Measurements from ENCODE around the gene UQCR10.

Gene UQCR10

DNA sequence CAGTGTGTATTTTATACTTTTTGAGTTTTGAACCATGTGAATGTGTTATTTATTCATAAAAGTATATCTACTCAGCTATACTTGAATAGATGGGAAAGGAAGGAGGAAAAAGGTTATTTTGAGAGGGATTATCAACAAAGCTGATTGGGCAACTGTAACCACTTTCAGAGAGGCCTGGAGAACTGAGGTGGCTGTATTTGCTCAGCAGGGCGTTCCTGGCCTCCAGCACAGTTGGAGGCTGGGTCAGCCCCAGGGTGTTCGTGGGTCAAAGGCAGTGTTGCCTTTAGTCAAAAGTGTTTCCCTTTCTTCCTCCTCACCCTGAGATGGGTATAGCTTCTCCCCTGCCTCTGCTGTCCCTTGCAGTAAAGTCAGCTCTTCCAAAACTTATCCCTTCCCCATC is 44.2 kb downstream of the UQCR10 start:
- H3K4me1 ChIP-seq (ENCODE audit: control insufficient read depth, low read length), result no peaks in the 10 kb centered on the region
- H3K27me3 ChIP-seq (ENCODE audit: control insufficient read depth, low read length), result no peaks in the 10 kb centered on the region
- no peaks in the 10 kb centered on the region for H3K9me3 ChIP-seq (ENCODE audit: control insufficient read depth, insufficient read depth, low read length)
- H4K20me1 ChIP-seq (ENCODE audit: control insufficient read depth, insufficient read depth, low read depth, low read length), result no peaks in the 10 kb centered on the region
- TF ChIP-seq EZH2phosphoT487 (IDR thresholded peaks at IDR 0.05; ENCODE audit: borderline replicate concordance, low read length), result no peak
- TF ChIP-seq, protein P1, sequence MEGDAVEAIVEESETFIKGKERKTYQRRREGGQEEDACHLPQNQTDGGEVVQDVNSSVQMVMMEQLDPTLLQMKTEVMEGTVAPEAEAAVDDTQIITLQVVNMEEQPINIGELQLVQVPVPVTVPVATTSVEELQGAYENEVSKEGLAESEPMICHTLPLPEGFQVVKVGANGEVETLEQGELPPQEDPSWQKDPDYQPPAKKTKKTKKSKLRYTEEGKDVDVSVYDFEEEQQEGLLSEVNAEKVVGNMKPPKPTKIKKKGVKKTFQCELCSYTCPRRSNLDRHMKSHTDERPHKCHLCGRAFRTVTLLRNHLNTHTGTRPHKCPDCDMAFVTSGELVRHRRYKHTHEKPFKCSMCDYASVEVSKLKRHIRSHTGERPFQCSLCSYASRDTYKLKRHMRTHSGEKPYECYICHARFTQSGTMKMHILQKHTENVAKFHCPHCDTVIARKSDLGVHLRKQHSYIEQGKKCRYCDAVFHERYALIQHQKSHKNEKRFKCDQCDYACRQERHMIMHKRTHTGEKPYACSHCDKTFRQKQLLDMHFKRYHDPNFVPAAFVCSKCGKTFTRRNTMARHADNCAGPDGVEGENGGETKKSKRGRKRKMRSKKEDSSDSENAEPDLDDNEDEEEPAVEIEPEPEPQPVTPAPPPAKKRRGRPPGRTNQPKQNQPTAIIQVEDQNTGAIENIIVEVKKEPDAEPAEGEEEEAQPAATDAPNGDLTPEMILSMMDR (IDR thresholded peaks at IDR 0.05; ENCODE audit: low read depth, low read length, poor library complexity, severe bottlenecking), result no peak
- H3K27ac ChIP-seq (ENCODE audit: low read depth, low read length), result no peak overlapping the region
- H3K36me3 ChIP-seq (ENCODE audit: control insufficient read depth, low read length), result peaks cover 76% of the 10 kb centered on the region
- no peaks in the 10 kb centered on the region for H3F3A ChIP-seq (ENCODE audit: control insufficient read depth, insufficient read depth)
- H3K4me3 ChIP-seq (ENCODE audit: low read length), result no peak overlapping the region
- no peaks in the 10 kb centered on the region for H3K79me2 ChIP-seq (ENCODE audit: control insufficient read depth, low read length)
- no peaks in the 10 kb centered on the region for H3K9me2 ChIP-seq (replicated peaks; ENCODE audit: control insufficient read depth, low read length)
- no peak overlapping the region for H3K4me2 ChIP-seq (ENCODE audit: low read length)

DNA sequence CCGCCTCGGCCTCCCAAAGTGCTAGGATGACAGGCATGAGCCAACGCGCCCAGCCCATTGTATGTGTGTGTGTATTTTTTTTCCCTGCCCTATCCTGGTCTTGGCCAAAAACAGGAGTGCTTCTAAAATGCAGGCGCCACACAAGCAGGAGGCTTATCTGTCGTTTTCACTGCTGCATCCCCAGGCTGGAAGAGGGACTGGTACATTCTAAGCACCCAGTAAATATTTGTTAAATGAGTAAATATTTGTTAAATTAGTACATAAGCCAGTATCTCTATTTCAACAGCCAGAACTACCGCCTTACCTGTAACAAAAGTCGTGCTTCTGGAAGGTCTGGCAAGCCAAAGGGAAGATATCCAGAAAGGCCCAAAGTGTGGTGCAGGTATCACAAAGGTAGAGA is 46.0 kb downstream of the UQCR10 start:
- Histone ChIP-seq H3K9me2 (replicated peaks; ENCODE audit: control insufficient read depth, low read length) (no peaks in the 10 kb centered on the region), H3K27me3 (ENCODE audit: control insufficient read depth, low read length) (no peaks in the 10 kb centered on the region), H4K20me1 (ENCODE audit: control insufficient read depth, insufficient read depth, low read depth, low read length) (no peaks in the 10 kb centered on the region), H3F3A (ENCODE audit: control insufficient read depth, insufficient read depth) (no peaks in the 10 kb centered on the region), H3K79me2 (ENCODE audit: control insufficient read depth, low read length) (no peaks in the 10 kb centered on the region), H3K4me2 (ENCODE audit: low read length) (no peak overlapping the region), H3K9me3 (ENCODE audit: control insufficient read depth, insufficient read depth, low read length) (no peaks in the 10 kb centered on the region), H3K27ac (ENCODE audit: low read depth, low read length) (no peak overlapping the region), H3K36me3 (ENCODE audit: control insufficient read depth, low read length) (peaks cover 75% of the 10 kb centered on the region), H3K4me3 (ENCODE audit: low read length) (no peak overlapping the region), H3K4me1 (ENCODE audit: control insufficient read depth, low read length) (no peaks in the 10 kb centered on the region)
- TF ChIP-seq, protein P1 (IDR thresholded peaks at IDR 0.05; ENCODE audit: low read depth, low read length, poor library complexity, severe bottlenecking), result no peak
- TF ChIP-seq EZH2phosphoT487 (IDR thresholded peaks at IDR 0.05; ENCODE audit: borderline replicate concordance, low read length), result no peak

DNA sequence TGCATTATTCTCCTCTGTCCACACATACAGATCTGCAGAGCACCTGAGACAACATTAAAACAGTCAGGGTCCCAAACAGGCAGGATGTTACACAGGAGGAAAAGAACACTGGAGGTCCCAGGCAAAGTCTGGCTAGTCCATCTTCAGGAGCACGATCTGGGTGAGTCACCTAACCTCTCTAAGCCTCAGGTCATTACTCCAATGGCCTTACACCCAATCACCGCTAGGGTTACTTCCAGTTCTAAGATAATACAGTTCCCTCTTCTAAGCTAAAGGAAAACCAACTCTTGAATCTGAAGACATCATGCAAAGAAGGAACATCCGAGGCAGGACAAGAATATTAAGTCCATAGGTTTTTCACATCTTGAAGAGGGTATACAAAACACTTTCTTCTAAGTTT is 46.4 kb downstream of the UQCR10 start:
- Histone ChIP-seq H3K4me1 (ENCODE audit: control insufficient read depth, low read length) (no peaks in the 10 kb centered on the region), H3F3A (ENCODE audit: control insufficient read depth, insufficient read depth) (no peaks in the 10 kb centered on the region), H4K20me1 (ENCODE audit: control insufficient read depth, insufficient read depth, low read depth, low read length) (no peaks in the 10 kb centered on the region), H3K36me3 (ENCODE audit: control insufficient read depth, low read length) (peaks cover 72% of the 10 kb centered on the region), H3K79me2 (ENCODE audit: control insufficient read depth, low read length) (no peaks in the 10 kb centered on the region), H3K4me3 (ENCODE audit: low read length) (no peak overlapping the region), H3K9me2 (replicated peaks; ENCODE audit: control insufficient read depth, low read length) (no peaks in the 10 kb centered on the region), H3K9me3 (ENCODE audit: control insufficient read depth, insufficient read depth, low read length) (no peaks in the 10 kb centered on the region), H3K4me2 (ENCODE audit: low read length) (no peak overlapping the region), H3K27ac (ENCODE audit: low read depth, low read length) (no peak overlapping the region), H3K27me3 (ENCODE audit: control insufficient read depth, low read length) (no peaks in the 10 kb centered on the region)
- TF ChIP-seq, protein P1 (IDR thresholded peaks at IDR 0.05; ENCODE audit: low read depth, low read length, poor library complexity, severe bottlenecking), result no peak
- TF ChIP-seq EZH2phosphoT487 (IDR thresholded peaks at IDR 0.05; ENCODE audit: borderline replicate concordance, low read length), result no peak

DNA sequence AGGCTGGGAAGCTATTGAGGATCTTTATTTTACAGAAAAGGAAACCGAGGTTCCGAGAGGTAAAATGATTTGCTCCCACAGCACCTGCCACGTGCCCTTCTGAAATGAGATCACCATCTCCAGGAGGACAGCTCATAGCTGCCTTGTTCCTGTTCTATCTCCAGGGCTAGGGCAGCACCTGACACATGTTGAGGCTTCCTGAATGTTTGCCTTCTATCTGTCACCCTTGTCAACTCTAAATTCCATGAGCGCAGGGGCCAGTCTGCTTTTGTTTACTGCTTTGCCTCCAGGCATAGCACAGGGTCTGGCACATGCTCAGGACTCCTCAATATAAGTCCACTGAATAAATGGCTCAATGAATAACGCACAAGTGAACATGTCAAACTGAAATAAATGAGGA is 46.8 kb downstream of the UQCR10 start:
- H4K20me1 ChIP-seq (ENCODE audit: control insufficient read depth, insufficient read depth, low read depth, low read length), result no peaks in the 10 kb centered on the region
- H3K4me2 ChIP-seq (ENCODE audit: low read length), result no peak overlapping the region
- H3K79me2 ChIP-seq (ENCODE audit: control insufficient read depth, low read length), result no peaks in the 10 kb centered on the region
- no peaks in the 10 kb centered on the region for H3K4me1 ChIP-seq (ENCODE audit: control insufficient read depth, low read length)
- TF ChIP-seq EZH2phosphoT487 (IDR thresholded peaks at IDR 0.05; ENCODE audit: borderline replicate concordance, low read length), result no peak
- TF ChIP-seq, protein P1 (IDR thresholded peaks at IDR 0.05; ENCODE audit: low read depth, low read length, poor library complexity, severe bottlenecking), result no peak
- no peaks in the 10 kb centered on the region for H3K9me3 ChIP-seq (ENCODE audit: control insufficient read depth, insufficient read depth, low read length)
- no peaks in the 10 kb centered on the region for H3K9me2 ChIP-seq (replicated peaks; ENCODE audit: control insufficient read depth, low read length)
- H3F3A ChIP-seq (ENCODE audit: control insufficient read depth, insufficient read depth), result no peaks in the 10 kb centered on the region
- no peak overlapping the region for H3K27ac ChIP-seq (ENCODE audit: low read depth, low read length)
- no peaks in the 10 kb centered on the region for H3K27me3 ChIP-seq (ENCODE audit: control insufficient read depth, low read length)
- H3K4me3 ChIP-seq (ENCODE audit: low read length), result no peak overlapping the region
- peaks cover 76% of the 10 kb centered on the region for H3K36me3 ChIP-seq (ENCODE audit: control insufficient read depth, low read length)
